GM23338 (cell line): Measurements from ENCODE around the gene MOCS2.

Experiments used
- CREB1 ChIP-seq: fragments of 250-450 bp; sonication (Bioruptor Pico); IDR thresholded peaks from 2 replicates; pipeline ENCODE4 v1.5.0; 2020; ENCODE audit warnings: low read depth, mild to moderate bottlenecking, moderate library complexity
- EZH2 ChIP-seq: fragments of 200-600 bp; sonication (generic); IDR thresholded peaks from one replicate; pipeline ENCODE4 v1.8.0; 2017; ENCODE audit warnings: antibody characterized with exemption, mild to moderate bottlenecking, low read depth; ENCODE audit not compliant: unreplicated experiment
- EZH2phosphoT487 ChIP-seq: fragments of 200-600 bp; sonication (generic); IDR thresholded peaks from one replicate; pipeline ENCODE4 v1.8.1; 2018; ENCODE audit warnings: antibody characterized with exemption; ENCODE audit not compliant: unreplicated experiment
- JUNB ChIP-seq: IDR thresholded peaks from one replicate; pipeline ENCODE4 v1.6.1; 2016; ENCODE audit warnings: antibody characterized with exemption; ENCODE audit not compliant: unreplicated experiment
- NANOG ChIP-seq: IDR thresholded peaks from 2 replicates; pipeline ENCODE4 v1.6.1; 2016; ENCODE audit warnings: antibody characterized with exemption, borderline replicate concordance
- POLR2AphosphoS5 ChIP-seq: IDR thresholded peaks from 2 replicates; pipeline ENCODE4 v1.6.1; 2016; ENCODE audit warnings: antibody characterized with exemption, low read depth
- STAT1 ChIP-seq: IDR thresholded peaks from one replicate; pipeline ENCODE4 v1.6.1; 2016; ENCODE audit warnings: antibody characterized with exemption; ENCODE audit not compliant: unreplicated experiment
- ZNF114 ChIP-seq: fragments of 250-450 bp; sonication (Bioruptor Pico); IDR thresholded peaks from 2 replicates; pipeline ENCODE4 v1.5.0; 2020; ENCODE audit warnings: mild to moderate bottlenecking, moderate library complexity
- ZNF331 ChIP-seq: fragments of 250-450 bp; sonication (Bioruptor Pico); IDR thresholded peaks from 2 replicates; pipeline ENCODE4 v1.5.0; 2020; ENCODE audit warnings: low read depth, mild to moderate bottlenecking, moderate library complexity
- TF ChIP-seq, protein P1 (sequence below), 2 experiments: fragments of 200-600 bp in 1 of 2; sonication (generic) in 1 of 2; conservative IDR thresholded peaks; 2 replicates each; pipeline versions ENCODE4 v1.5.1 to v1.6.1; 2016 to 2017; ENCODE audit warnings: antibody characterized with exemption in 2 of 2, low read depth in 2 of 2, mild to moderate bottlenecking in 2 of 2, moderate library complexity in 1 of 2
- TF ChIP-seq, protein P2 (sequence below): IDR thresholded peaks from one replicate; pipeline ENCODE4 v1.6.1; 2018; ENCODE audit warnings: antibody characterized with exemption; ENCODE audit not compliant: unreplicated experiment
- TF ChIP-seq, protein P3 (sequence below): IDR thresholded peaks from 2 replicates; pipeline ENCODE4 v1.6.1; 2016; ENCODE audit warnings: antibody characterized with exemption

DNA sequence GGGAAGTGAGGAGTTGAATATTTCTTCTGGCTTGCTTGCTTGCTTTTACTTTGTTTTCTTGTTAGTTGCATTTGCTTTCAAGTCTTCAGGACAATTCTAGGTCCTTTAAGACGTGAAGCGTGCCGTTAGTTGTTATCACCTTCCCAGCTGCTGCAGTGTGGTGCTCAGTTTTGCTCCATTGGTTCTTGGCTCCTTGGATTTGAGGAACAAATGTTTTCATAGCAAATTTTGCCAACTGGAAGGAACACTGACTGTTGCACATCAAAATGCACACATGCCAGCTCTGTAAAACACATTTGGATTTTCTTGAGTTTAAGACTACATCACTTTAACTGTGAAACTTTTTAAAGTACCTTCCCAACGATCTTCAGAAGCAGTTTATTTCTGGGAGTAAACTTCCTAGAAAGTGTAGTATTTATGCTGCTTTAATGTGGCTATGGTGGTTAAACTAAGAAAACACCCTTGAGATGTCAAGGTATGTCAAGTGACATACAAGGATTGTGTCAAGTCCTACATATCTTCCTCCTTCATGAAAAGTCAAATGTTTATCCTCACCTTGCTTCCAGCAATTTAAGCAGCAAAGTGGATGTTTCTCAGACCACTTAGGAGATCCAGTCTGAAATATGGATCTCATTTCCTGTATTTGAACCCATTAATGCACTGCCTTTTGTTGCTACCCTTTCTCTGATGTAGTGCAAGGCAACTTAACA lies 24.9 kb downstream of the MOCS2 start:
- TF ChIP-seq, protein P1, sequence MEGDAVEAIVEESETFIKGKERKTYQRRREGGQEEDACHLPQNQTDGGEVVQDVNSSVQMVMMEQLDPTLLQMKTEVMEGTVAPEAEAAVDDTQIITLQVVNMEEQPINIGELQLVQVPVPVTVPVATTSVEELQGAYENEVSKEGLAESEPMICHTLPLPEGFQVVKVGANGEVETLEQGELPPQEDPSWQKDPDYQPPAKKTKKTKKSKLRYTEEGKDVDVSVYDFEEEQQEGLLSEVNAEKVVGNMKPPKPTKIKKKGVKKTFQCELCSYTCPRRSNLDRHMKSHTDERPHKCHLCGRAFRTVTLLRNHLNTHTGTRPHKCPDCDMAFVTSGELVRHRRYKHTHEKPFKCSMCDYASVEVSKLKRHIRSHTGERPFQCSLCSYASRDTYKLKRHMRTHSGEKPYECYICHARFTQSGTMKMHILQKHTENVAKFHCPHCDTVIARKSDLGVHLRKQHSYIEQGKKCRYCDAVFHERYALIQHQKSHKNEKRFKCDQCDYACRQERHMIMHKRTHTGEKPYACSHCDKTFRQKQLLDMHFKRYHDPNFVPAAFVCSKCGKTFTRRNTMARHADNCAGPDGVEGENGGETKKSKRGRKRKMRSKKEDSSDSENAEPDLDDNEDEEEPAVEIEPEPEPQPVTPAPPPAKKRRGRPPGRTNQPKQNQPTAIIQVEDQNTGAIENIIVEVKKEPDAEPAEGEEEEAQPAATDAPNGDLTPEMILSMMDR (conservative IDR thresholded peaks at IDR 0.05; ENCODE audit: low read depth in 2 of 2), result no peak
- TF ChIP-seq POLR2AphosphoS5 (no peak), CREB1 (CRISPR knock-in tag) (no peak), EZH2phosphoT487 (no peak), JUNB (no peak), EZH2 (no peak), STAT1 (no peak), ZNF114 (CRISPR knock-in tag) (no peak), ZNF331 (CRISPR knock-in tag) (no peak), NANOG (no peak)
- TF ChIP-seq, protein P2, sequence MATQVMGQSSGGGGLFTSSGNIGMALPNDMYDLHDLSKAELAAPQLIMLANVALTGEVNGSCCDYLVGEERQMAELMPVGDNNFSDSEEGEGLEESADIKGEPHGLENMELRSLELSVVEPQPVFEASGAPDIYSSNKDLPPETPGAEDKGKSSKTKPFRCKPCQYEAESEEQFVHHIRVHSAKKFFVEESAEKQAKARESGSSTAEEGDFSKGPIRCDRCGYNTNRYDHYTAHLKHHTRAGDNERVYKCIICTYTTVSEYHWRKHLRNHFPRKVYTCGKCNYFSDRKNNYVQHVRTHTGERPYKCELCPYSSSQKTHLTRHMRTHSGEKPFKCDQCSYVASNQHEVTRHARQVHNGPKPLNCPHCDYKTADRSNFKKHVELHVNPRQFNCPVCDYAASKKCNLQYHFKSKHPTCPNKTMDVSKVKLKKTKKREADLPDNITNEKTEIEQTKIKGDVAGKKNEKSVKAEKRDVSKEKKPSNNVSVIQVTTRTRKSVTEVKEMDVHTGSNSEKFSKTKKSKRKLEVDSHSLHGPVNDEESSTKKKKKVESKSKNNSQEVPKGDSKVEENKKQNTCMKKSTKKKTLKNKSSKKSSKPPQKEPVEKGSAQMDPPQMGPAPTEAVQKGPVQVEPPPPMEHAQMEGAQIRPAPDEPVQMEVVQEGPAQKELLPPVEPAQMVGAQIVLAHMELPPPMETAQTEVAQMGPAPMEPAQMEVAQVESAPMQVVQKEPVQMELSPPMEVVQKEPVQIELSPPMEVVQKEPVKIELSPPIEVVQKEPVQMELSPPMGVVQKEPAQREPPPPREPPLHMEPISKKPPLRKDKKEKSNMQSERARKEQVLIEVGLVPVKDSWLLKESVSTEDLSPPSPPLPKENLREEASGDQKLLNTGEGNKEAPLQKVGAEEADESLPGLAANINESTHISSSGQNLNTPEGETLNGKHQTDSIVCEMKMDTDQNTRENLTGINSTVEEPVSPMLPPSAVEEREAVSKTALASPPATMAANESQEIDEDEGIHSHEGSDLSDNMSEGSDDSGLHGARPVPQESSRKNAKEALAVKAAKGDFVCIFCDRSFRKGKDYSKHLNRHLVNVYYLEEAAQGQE, result no peak
- TF ChIP-seq, protein P3, sequence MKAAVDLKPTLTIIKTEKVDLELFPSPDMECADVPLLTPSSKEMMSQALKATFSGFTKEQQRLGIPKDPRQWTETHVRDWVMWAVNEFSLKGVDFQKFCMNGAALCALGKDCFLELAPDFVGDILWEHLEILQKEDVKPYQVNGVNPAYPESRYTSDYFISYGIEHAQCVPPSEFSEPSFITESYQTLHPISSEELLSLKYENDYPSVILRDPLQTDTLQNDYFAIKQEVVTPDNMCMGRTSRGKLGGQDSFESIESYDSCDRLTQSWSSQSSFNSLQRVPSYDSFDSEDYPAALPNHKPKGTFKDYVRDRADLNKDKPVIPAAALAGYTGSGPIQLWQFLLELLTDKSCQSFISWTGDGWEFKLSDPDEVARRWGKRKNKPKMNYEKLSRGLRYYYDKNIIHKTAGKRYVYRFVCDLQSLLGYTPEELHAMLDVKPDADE, result no peak
